GM20431 (cell line): Measurements from ENCODE around the gene MRPS6.

Experiments
- in situ Hi-C: fragments of 300-500 bp; cut with MseI, MboI; formaldehyde crosslinking; loops from one replicate; pipeline ENCODE4 v1.15.0; 2020; ENCODE audit warnings: low sequenced_read_pairs; ENCODE audit not compliant: unreplicated experiment

MRPS6 gene

DNA sequence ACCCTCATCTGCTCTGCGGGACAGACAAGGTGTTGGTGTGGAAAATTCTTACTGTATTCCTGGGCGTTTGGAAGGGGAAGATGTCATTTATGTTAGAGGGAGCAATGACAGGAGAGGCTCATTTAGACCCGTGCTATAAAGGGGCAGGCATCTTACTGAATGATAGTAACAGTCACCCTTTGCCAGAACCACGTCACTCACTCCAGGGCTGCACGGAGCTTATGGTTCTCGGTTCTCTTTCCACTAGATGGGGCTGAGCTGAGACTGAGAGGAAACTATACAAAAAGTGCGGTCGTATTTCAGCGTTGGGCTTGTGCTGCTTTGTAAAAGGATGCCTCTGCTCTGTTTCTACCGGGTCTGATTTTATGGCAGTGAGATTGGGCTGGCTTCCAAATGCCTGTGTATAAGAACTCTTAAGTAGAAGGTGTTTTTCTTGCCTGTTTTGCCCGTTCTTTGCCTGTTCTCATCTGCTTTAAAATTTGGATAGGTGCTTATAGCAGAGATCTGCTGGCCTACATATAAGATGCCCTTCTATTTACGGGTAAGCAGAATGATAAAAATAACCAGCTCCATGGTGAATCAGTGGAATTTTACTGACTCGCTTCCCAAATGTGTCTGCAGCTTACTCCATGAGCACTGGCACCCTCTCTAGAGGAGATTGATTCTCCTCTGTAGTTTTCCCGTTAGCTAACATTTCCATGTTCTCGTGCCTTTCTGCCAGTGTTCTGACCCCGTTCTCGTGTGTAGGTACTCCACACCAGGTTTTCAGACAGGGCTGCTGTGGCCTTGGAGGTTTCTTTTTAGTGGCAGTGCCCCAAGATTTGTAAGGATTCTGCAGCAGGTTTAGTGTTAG, 55.9 kb downstream of the MRPS6 start:
- in situ Hi-C loops, result no loop called here

DNA sequence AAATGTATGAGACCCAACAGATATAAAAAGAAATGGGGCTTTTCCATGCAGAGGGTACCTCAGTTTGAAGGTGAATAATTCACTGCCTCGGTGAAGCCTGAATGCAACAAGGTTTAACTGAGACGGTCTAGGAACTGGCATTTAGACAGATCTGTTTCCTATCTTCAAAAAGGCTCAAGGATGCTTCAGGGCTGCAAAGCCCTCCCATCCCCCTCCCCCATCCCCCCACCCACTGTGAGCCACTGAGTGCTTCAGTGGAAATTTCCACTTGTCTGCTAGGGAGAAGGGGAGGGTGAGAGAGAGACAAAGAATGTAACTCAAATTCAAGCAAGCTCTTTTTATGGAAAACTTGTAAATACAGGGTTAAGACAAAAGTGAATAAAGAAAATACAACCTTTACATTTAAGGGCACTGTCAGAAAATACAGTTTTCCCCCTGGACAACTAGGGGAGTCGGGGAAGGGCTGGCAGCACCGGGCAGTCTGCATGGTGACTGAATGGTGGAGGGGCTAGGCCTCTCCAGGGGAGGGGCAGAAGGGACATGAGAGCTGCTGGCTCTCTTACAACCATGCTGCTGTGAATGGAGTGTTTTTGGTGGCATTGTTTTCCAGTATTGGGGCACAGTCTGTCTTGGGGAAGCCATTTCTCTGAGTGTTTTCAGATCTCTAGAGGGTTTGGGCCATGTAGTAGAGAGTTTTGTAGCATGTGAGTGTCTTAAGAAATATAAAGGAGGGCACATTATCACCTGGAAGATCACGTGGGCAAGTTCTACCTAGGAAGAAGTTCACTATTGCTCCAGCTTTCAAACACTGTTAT, 56.7 kb downstream of the MRPS6 start:
- in situ Hi-C loops, result no loop called here

DNA sequence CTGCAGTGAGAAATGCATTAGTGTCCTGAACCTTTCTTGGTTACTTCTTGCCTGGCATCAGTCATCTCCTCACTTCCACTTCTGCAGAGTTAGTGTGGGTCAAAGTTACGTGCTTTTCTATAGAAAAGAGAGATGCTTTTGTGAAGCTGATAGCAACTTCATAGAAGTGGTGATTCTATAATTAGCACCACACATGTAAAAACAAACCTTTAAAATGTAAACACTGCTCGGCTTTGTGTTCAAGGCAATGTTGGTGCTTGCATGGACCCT, 57.3 kb downstream of the MRPS6 start:
- in situ Hi-C loops, result no loop called here

DNA sequence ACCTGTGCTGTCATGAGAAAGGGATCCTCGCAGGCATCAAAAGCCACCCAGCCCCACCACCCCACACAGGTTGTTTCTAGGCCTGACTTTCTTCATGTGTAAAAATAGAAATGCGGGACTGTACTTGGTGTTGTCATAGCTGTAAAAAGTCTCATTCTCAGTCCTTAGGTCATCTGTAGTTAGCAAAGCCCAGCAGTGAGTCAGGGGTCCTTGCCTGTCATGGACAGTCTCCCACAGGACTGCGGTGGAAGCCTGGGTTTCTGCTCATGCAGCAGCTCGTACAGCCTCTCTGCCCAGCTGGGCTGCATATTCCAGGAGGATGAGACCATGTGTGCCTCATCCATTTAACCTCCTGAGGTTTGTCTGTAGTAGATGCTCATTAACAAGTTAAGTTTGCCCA, 58.2 kb downstream of the MRPS6 start:
- in situ Hi-C loops, result no loop called here

DNA sequence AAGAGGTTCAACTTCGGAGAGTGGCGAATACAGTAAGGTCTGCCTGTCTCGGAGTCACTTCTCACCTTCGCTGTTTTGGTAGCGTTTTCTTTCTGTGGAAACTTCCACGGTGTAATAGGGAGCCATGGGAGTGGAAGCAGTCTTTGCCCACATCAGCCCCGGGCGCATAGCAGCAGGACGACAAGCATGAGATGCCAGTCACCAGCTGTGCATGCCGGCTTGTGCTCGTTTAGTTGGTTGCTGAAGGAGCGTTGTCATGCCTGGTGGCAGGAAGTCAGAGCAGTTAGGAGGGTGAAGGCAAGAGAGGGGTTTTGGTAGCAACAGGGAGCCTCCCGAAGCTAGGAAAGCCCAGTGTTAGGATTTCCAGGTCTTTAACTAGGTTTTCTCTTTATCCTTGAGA, 58.8 kb downstream of the MRPS6 start:
- in situ Hi-C loops, result no loop called here

DNA sequence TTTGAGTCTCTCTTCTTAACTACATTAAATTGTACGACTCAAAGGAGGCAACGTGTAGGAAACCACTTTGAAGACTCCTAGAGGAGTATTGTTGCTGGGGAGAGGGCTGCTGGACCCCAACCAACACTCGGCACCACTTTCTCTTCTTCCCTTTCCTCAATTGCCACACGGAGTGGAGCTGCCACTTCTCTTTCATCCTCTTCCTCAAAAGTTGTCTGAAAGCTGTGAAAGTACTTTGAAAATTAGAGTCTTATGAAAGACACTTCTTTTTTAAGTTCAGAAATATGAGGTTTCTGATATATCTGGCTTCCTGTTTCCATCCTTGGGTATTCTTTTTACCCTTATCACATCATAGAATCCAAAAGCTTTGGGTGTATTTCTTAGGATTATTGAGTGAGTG, 59.5 kb downstream of the MRPS6 start:
- in situ Hi-C loops, result no loop called here

DNA sequence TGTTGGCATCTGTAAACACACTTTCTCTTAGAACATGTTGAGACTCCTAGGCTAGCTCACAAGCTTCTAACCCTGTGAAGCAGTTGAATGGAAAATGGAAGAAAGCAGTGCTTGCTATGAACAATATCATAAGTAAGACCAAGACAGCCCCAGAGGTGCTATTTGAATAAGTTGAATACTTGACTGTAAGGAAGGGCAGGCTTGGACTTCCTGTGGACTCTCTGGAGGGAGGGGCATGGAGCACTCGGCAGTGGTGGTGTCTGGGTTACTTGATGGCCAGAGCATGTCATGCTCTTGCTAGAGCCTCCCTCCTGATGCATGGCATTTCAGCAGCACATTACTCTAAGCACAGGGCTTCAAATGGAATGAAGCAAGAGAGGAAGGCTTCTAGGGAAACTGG, 60.0 kb downstream of the MRPS6 start:
- in situ Hi-C loops, result no loop called here

DNA sequence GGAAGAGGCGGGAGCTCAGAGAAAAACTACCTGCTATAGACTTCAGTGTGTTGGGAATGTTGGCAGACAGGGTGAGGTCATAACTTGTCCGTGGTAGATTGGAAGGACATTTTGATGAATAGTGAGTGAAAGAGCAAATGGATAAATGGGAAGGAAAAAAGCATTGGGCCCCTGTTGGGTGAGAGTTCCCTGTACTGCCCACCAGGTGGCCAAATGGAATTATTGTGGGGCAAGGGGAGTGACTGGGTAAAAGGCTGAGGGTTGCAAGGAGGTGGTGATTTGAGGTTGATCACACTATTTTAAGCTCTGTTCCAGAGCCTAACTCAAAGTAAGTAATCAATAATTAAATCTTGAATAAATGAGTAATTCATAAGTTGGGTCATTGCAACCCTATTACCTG, 60.4 kb downstream of the MRPS6 start:
- in situ Hi-C loops, result no loop called here

DNA sequence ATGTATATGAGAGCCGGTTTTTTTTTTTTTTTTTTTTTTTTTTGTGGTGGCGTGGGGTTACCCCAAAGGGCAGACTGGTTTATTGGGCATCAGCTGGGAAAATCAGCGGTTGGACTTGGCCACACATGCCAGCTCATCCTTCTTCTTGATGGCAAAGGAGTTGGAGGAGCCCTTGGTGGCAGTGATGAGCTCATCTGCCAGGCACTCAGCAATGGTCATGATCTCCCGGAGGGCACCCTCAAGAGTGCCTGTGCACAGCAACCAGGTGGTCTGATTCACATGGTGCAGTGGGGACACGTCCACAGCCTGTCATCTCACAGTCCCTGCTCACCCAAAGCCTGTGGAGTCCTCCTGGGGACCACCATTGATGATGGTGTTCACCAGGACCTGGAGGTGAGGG, 62.0 kb downstream of the MRPS6 start:
- in situ Hi-C loops, result no loop called here

DNA sequence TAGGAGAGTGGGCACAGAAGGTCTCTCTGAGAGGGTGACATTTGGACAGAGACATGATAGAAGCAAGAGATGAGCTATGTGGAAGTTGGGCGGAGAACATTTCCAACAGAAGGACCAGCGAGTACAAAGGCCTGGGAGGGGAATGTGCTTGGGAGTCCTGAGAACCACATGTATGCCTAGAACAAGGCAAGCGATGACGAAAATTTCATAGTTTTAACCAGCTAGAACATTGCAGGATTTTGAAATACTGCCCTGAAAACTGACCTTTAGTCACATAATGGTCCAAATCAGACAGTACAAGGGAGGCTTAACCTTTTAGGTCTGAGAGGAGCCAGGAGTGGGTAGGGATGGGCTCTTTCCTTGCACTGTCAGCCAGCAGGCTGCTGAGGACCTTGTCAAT, 68.0 kb downstream of the MRPS6 start:
- in situ Hi-C loops, result no loop called here

DNA sequence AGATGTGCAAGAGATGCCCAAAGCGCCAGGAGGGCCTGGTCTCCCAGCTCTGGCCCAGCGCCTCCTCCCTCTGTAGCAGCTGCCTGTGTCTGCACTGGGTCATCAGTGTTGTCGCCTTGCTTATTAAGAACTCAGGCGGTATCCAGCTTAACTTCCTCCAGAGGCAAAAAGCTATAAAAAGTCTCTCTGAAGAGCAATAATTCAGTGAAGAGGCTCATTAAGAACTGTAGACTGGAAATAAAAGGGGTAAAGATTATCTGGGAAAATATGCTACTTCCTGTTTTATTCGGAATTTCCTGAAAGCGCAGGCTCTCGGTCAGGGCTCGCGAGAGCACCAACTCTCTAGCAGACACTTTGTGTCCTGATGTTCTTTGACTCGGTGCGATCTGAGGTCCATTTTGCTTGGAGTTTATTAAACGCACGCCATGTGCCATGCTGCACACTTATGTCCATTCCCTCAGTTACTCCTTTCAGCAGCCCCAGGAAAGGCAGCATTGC, 70.4 kb downstream of the MRPS6 start:
- in situ Hi-C loops, result no loop called here

DNA sequence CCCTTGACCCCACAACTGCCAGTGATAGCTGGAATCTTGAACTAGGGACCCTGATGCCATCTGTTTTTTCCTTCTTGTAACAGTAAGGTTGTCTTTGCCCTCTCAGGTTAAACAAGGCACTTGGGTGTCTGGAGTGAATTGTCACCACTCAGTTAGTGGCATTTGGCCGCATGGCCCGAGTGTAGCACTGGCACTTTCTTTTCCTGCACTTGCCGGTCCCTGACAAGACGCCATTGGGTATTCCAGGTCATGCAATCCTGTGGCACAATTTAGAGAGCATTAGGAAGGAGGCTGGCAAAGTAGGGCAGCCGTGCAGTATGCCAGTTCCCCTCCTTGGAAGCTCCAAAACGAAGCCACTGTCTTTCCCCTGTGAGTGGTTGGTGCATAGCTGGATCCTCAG, 70.8 kb downstream of the MRPS6 start:
- in situ Hi-C loops, result no loop called here

DNA sequence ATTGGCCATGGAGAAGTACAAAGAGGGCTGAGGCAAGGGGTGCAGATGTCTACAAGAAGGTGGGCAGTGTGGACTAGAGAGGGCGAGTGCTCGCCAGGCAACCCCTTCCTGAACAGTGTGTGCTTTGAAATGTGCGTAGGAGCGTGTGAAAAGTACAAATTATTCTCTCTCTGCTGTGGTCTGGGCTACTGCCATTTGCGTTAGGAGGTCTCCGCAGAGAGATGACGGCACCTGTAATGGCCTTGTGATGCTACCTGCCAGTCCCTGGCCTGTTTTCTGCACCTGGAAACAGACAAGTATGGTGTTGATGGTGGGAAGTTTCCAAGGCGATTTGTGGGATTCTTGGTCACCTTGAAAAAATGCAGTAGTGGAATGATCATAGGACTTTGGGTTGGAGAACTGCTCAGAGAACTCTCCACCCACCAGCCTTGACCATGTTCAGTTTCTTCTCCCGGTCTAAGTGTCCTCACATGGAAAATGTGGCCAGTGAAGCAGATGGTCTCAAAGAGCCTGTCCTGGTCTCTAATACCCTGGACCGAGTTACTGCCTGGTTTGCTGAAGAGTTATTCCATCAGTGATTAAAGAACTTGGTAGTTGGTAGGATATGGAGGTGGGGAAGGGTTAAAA, 74.5 kb downstream of the MRPS6 start:
- in situ Hi-C loops, result no loop called here

DNA sequence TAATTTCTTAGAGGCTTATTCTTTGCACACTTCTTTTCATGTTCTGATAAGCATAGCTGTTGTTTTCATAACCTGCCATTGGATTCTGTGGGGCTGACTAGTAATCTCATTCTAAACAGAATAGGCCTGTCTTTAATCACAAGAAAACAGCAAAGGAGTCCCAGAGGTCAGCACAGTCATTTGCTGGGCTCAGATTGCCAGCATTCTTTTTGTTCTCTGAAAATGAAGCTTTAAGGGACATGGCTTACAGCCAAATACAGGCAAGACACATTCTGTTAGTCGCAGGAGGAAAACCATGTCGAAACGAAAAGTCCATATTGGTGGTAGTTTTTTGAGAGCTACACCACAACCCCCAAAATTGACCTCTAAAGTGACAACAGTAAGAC, 75.0 kb downstream of the MRPS6 start:
- in situ Hi-C loops, result no loop called here

DNA sequence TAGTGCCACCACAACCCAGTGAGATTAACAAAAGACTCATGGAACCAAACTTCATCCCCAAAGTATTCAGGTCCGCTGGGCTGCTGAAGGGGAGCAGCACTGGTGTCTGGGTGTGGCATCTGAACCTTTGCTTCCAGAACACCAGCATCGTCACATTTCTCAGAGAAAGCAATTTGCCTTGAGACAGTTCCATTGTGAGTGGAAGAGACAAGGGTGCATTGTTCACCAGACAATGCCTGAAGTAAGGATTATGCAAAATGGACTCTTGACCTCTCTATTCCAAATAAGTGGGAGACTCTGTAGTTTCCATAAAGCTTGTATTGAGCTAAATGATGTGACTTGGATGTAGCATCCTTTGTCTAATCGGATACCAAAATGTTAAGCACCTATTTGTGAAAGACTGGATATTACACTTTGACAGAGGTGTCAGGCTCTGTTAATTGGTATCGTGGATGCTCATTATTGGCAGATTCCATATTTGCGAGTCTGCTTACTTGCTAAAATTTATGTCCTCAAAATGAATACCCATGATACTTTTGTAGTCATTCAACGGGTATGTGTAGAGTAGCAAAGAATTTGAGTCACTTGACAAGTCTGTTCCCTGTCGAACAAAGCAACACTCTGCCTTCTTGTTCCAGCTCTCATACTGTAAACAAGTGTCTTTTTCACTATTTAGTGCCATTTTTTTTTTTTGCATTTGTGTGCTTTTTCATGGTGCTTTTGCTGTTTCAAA, 75.6 kb downstream of the MRPS6 start:
- in situ Hi-C loops, result no loop called here

DNA sequence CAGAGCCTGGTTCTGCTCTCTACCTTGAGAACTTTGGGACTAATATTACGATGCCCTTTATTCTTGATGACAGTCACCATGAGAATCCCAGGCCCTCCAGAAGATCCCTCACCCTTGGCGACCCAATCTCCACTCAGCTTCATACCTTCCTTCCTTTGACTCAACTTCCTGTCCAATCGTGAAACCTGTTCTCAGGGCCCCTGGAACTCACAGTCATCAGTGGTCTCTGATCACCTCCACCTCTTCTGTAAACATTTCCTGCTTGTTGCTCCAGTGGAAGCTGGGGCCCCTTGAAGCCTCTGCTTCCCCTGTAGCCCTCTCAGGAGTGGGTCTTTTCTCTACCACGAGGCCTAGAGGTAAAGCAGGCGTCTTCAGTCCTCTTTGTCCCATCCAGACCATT, 79.1 kb downstream of the MRPS6 start:
- in situ Hi-C loops, result no loop called here

DNA sequence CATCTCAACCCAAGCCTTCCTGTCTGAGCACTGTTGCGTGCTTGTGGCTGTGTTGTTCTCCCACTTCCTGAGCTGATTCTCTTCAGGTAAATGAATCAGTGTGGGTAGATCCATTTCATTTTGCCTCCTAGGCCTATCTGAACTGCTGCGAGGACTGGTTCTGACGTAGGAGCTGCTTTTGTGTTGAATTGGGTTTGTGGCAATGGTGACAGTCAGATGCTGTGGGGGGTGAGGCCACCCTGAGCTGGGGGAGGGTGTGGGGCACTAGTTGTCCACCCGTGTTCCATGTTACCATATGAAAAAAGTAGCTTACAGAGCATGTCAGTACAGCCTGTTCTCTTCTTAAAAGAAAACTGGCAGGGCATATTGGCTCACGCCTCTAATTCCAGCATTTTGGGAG, 81.5 kb downstream of the MRPS6 start:
- in situ Hi-C loops, result no loop called here

DNA sequence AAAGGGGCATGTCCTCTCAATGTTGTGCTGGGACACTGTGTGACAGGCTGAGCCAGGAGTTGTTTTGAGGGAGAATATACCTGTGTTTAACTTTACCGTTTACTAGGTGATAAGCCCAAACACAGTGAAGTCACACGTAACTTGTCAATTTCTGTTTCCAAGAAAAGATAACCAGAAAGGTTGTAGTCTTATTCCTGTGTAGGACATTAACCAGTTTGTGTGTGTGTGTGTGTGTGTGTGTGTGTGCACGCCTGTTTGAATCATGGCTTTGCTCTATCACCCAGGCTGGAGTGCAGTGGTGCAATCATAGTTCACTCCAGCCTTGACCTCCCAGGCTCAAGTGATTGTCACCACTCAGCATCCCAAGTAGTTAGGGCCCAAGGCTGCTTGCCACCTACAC, 83.6 kb downstream of the MRPS6 start:
- in situ Hi-C loops, result no loop called here

DNA sequence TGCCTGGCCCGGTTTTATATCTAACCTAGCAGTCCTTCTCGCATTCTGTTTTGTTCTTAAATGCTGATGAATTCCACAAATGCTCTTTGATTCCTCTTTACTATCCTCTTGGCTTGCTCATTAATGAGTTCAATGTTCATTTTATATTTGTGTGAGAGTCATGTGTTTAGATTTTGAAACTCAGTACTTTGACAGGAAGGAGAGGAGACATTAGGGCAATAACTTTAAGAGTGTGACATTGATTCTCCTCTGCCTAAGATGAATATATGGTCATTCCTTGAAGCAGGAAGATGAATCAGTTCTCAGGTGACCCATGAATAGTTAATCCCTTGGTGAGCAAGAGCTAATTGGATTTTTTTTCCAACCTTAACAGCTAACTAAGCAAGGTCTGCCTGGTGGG, 84.1 kb downstream of the MRPS6 start:
- in situ Hi-C loops, result no loop called here
